Ascending aorta (tissue), 2 donors: ENCODE results near the gene LFNG. TPM values are rescaled to one million over a fixed set of nuclear protein-coding genes. Genes with fewer than 3 reads are reported as not detected.

Source experiments
- DNase-seq, 2 donors: peaks; one replicate each; pipeline ENCODE4 v3.0.0-alpha.2; 2019; ENCODE audit warnings: low spot score in 2 of 2
- H3K27ac ChIP-seq, 2 donors: fragments of 200-600 bp; sonication (generic); one replicate each; pipeline ENCODE4 v1.5.1; 2016 to 2017; ENCODE audit warnings: mild to moderate bottlenecking in 1 of 2
- H3K27me3 ChIP-seq: fragments of 200-600 bp; sonication (generic); one replicate; pipeline ENCODE4 v1.5.1; 2017
- H3K36me3 ChIP-seq, 2 donors: fragments of 200-600 bp; sonication (generic); one replicate each; pipeline ENCODE4 v1.5.1; 2016
- H3K4me1 ChIP-seq, 2 donors: fragments of 200-600 bp; sonication (generic); one replicate each; pipeline ENCODE4 v1.5.1; 2016 to 2017; ENCODE audit warnings: mild to moderate bottlenecking in 1 of 2
- H3K4me3 ChIP-seq, 2 donors: fragments of 200-600 bp; sonication (generic); one replicate each; pipeline ENCODE4 v1.5.1; 2016 to 2017; ENCODE audit warnings: mild to moderate bottlenecking in 1 of 2
- H3K9me3 ChIP-seq, 2 donors: fragments of 200-600 bp; sonication (generic); one replicate each; pipeline ENCODE4 v1.5.1; 2016
- CTCF ChIP-seq, 3 experiments: fragments of 200-600 bp in 2 of 3; fragments of 450-650 bp in 1 of 3; sonication (generic) in 2 of 3; IDR thresholded peaks; one replicate each; pipeline ENCODE4 v1.5.1; 2016 to 2019; ENCODE audit warnings: antibody characterized with exemption in 3 of 3, mild to moderate bottlenecking in 1 of 3, moderate library complexity in 1 of 3
- intact Hi-C: fragments of 100-400 bp; cut with DNase I; formaldehyde crosslinking; loops from one replicate; pipeline ENCODE4 v1.15.1; 2023
- total RNA-seq: library from RNA; depleted of rRNA; stranded (reverse); fragments of >200 nt; gene quantifications from one replicate; pipeline ENCODE4 v1.1.0, GENCODE V29; 2016

LFNG gene
- total RNA-seq, 1 donor from 2014 or later = 102 TPM

DNA sequence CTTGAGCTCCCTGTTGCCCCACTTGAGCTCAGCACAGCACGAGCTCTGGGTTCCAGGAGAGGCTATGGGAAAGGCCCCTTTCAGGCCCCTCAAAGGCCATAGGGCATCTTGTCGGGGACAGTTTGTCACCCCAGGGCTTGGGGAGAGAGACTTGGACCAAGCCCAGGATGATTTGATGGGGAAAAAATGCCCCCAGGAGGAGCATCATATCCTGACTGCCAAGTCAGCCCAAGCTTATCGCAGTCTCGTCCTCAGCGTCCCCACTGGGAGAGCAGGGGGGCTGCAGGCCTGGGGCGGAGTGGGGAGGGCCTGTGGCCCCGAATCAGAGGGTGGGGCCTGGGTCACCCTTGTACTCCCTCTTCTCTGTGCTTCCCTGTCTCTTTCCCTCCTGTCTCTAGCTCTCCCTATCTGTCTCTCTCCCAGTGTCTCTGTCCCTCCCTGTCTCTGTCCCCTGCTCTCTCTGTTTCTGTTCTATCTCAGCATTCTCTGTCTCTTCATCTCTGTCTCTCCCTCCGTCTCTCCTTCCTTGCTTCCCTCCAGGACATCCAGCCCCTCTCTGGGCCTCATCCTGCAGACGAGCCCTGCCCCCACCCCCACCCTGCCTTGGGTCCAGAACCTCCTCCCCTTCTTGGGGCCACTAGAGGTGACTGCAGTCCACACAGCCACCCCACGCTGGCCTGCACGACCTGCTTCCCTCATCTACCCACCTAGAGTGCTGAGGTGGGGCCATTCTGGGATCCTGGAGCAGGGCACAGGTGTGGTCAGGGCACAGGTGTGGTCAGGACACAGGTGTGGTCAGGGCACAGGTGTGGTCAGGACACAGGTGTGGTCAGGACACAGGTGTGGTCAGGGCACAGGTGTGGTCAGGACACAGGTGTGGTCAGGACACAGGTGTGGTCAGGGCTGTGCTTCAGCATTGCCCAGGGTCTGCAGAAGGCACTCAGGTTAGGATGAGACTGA lies 26.1 kb upstream of the LFNG start:
- Histone ChIP-seq H3K4me1 (peaks cover 4 to 10% of the 10 kb centered on the region in 2 donors), H3K9me3 (no peaks in the 10 kb centered on the region), H3K27me3 (no peaks in the 10 kb centered on the region), H3K27ac (no peak overlapping the region), H3K36me3 (no peaks in the 10 kb centered on the region), H3K4me3 (no peak overlapping the region)
- intact Hi-C loops = no loop called here
- DNase-seq = no peak
- TF ChIP-seq CTCF (IDR thresholded peaks at IDR 0.05) = no peak

GRCh38 chr7:2494191-2495130 lies 25.1 kb upstream of the LFNG start:
- H3K27me3 ChIP-seq = no peaks in the 10 kb centered on the region

DNA sequence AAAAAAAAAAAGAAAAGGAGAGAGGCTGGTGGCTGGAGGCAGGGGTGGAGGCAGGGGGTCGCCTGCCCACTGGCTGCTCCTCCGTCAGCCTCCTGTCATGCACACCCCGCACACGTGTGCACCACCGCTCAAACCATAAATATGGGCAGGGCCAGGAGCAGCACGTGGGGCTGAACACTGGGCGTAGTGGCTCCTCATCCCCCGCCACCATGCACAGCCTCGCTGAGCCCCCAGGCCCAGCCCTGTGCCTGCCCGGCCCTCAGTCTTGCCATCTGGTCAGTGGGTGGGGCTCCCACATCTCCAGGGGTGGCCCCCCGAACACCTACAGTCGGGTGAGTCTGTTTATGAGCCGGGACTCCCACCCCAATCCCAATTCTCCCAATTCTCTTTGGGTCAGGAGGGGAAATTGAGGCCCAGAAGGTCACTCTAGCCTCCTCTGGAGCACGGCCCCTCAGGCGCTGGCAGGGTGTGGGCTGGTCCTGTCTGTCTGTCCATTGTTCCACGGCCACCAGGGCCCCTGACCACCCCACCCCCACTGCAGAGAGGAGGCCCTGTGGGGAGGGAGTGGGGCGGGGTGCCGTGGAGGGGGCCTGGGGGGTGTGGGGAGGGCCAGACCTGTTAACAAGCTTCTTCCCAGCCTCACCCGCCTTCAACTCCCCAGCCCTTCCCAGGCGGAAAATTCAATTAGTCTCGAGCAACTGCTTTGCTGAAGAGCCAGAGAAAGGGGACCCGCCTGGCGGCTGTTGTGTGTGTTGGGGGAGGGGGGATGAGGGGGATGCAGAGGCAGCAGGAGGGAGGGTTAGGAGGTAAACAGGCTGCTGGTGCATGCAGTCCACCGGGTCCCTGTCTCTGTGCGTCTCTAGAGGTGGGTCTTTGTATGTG lies 23.9 kb upstream of the LFNG start:
- Histone ChIP-seq H3K27me3 (no peaks in the 10 kb centered on the region), H3K4me3 (no peak overlapping the region), H3K27ac (no peak overlapping the region), H3K9me3 (no peaks in the 10 kb centered on the region), H3K36me3 (no peaks in the 10 kb centered on the region), H3K4me1 (no peaks in the 10 kb centered on the region)
- DNase-seq = no peak
- intact Hi-C loops = no loop called here
- no peak for TF ChIP-seq CTCF (IDR thresholded peaks at IDR 0.05)

More at GRCh38 chr7:2494191-2495130, 25.1 kb upstream of the LFNG start:
- peaks cover 0 to 6% of the 10 kb centered on the region in 2 donors for H3K4me1 ChIP-seq
- no peak for DNase-seq
- intact Hi-C loops = no loop called here
- no peaks in the 10 kb centered on the region for H3K9me3 ChIP-seq
- H3K27ac ChIP-seq = no peak overlapping the region
- H3K4me3 ChIP-seq = no peak overlapping the region
- TF ChIP-seq CTCF (IDR thresholded peaks at IDR 0.05) = no peak
- H3K36me3 ChIP-seq = no peaks in the 10 kb centered on the region

DNA sequence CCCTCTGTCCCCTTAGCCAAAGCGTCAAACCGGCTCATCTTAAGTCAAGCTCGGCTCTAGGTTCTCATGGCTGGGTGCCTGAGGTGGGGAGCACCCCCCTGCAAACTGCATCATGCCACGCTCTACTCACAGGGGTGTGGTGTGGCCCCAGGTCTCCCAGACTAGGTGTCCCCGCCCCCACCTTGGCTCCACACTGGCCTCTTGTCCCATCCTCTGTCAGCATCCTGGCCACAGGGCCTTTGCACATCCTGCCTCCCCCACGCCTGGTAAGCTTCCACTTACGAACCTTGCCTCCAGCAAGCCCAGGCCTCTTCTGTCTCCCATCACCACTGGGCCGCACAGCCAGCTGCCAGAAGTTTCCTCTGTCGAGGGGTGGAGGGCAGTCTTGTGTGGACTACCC lies 23.2 kb upstream of the LFNG start:
- no peaks in the 10 kb centered on the region for H3K36me3 ChIP-seq
- intact Hi-C loops = no loop called here
- TF ChIP-seq CTCF (IDR thresholded peaks at IDR 0.05) = no peak
- no peak overlapping the region for H3K4me3 ChIP-seq
- no peak overlapping the region for H3K27ac ChIP-seq
- no peak for DNase-seq
- H3K9me3 ChIP-seq = no peaks in the 10 kb centered on the region
- no peaks in the 10 kb centered on the region for H3K4me1 ChIP-seq
- no peaks in the 10 kb centered on the region for H3K27me3 ChIP-seq

DNA sequence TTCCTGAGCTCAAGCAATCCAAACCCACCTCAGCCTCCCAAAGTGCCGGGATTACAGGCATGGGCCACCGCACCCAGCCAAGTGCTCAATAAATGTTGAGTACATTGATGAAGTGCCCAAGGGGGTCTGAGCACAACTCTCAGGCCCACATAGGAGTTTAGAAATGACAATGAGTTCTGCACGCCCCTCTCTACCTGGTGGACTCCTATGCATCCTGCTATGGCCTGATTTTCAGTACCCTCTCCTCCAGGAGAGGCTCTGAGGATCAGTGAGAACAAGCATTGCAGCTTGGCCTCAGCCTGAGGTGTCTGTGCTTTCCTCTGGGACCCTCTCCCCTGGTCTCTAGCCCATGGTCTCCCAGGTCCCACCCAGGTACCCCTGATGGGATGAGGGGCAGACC lies 22.5 kb upstream of the LFNG start:
- intact Hi-C loops = no loop called here
- no peaks in the 10 kb centered on the region for H3K9me3 ChIP-seq
- no peak overlapping the region for H3K4me3 ChIP-seq
- TF ChIP-seq CTCF (IDR thresholded peaks at IDR 0.05) = no peak
- H3K4me1 ChIP-seq = no peaks in the 10 kb centered on the region
- no peaks in the 10 kb centered on the region for H3K36me3 ChIP-seq
- H3K27ac ChIP-seq = no peak overlapping the region
- DNase-seq = no peak
- no peaks in the 10 kb centered on the region for H3K27me3 ChIP-seq
